ENCODE data around the gene CD1E. TPM values are rescaled to one million over a fixed set of nuclear protein-coding genes. Genes with fewer than 3 reads are reported as not detected.
"Not testable (repeated sequence)": the region's sequence is repeated elsewhere in the genome, so short reads cannot be mapped to it uniquely, and the experiment has no call there.

The CD1E gene
- total RNA-seq, result not detected

GRCh38 chr1:158353303-158354075, at the start of gene CD1E:
Gene CD1E, plus strand, starts transcription at chr1:158353894. Its CDS starts 95 bp downstream, at chr1:158353989.
- no peak for DNase-seq

GRCh38 chr1:158310623-158311022, 43.1 kb upstream of the CD1E start:
- no peak for DNase-seq

GRCh38 chr1:158311066-158311465, 42.6 kb upstream of the CD1E start:
- DNase-seq, result no peak

GRCh38 chr1:158323866-158324265, 29.8 kb upstream of the CD1E start:
- DNase-seq, result no peak

GRCh38 chr1:158324395-158324794, 29.3 kb upstream of the CD1E start:
- no peak for DNase-seq

GRCh38 chr1:158327481-158327880, 26.2 kb upstream of the CD1E start:
- no peak for DNase-seq

GRCh38 chr1:158328426-158328825, 25.3 kb upstream of the CD1E start:
- no peak for DNase-seq

- DNase-seq, result no peak
Measured at GRCh38 chr1:158329300-158329699, 24.4 kb upstream of the CD1E start.

- no peak for DNase-seq
Measured at GRCh38 chr1:158329733-158330132, 24.0 kb upstream of the CD1E start.

- DNase-seq, result no peak
Measured at GRCh38 chr1:158330391-158331105, 23.1 kb upstream of the CD1E start.

GRCh38 chr1:158331106-158331425, 22.6 kb upstream of the CD1E start:
- DNase-seq, result no peak

GRCh38 chr1:158331481-158332150, 22.1 kb upstream of the CD1E start, which contains the start of gene CD1B:
Gene CD1B, minus strand, starts transcription at chr1:158331531. Its CDS starts 108 bp downstream, at chr1:158331423.
- DNase-seq, result no peak

- no peak for DNase-seq
Measured at GRCh38 chr1:158333405-158334155, 20.1 kb upstream of the CD1E start.

- DNase-seq, result no peak
Measured at GRCh38 chr1:158334526-158335212, 19.0 kb upstream of the CD1E start.

GRCh38 chr1:158335213-158335532, 18.5 kb upstream of the CD1E start:
- DNase-seq, result no peak

- not testable (repeated sequence) for DNase-seq
Measured at GRCh38 chr1:158336413-158336812, 17.3 kb upstream of the CD1E start.

- DNase-seq, result not testable (repeated sequence)
Measured at GRCh38 chr1:158348946-158349345, 4.7 kb upstream of the CD1E start.

GRCh38 chr1:158354255-158354654, 561 bp downstream of the CD1E start:
- no peak for DNase-seq

- no peak for DNase-seq
Measured at GRCh38 chr1:158355773-158356285, 2.1 kb downstream of the CD1E start.

GRCh38 chr1:158356616-158357015, 2.9 kb downstream of the CD1E start:
- DNase-seq, result no peak

GRCh38 chr1:158357441-158357840, 3.7 kb downstream of the CD1E start:
- no peak for DNase-seq

GRCh38 chr1:158362482-158362881, 8.8 kb downstream of the CD1E start:
- no peak for DNase-seq
